AG04450 (cell line): ENCODE measurements around the gene CDC42. TPM values are rescaled to one million over a fixed set of nuclear protein-coding genes. Genes with fewer than 3 reads are reported as not detected.
"Not testable (repeated sequence)": the region's sequence is repeated elsewhere in the genome, so short reads cannot be mapped to it uniquely, and the experiment has no call there.

ENCODE experiments used
- CTCF ChIA-PET: fragments of 300-600, 350-600 bp; formaldehyde crosslinking; extraction: SDS; loops from one replicate; lab custom pipeline; 2022; ENCODE audit warnings: antibody characterized with exemption, inconsistent platforms; lab: Charles Lee
- POLR2A ChIA-PET: fragments of 350-600 bp; formaldehyde crosslinking; extraction: SDS; loops from one replicate; lab custom pipeline; 2021; ENCODE audit warnings: antibody characterized with exemption, inconsistent platforms; lab: Yijun Ruan, JAX
- DNase-seq: peaks from one replicate; pipeline ENCODE4 v3.0.0-alpha.2; 2011; ENCODE audit warnings: low read depth, low spot score
- H3K27ac ChIP-seq: one replicate; pipeline ENCODE4 v1.5.1; 2012; ENCODE audit warnings: low read depth, low read length, control low read depth
- H3K27me3 ChIP-seq: one replicate; pipeline ENCODE4 v1.6.0; 2012; ENCODE audit warnings: low read length; ENCODE audit not compliant: control insufficient read depth, insufficient read depth
- H3K4me3 ChIP-seq: 2 replicates; pipeline ENCODE4 v1.5.1; 2011; ENCODE audit warnings: mild to moderate bottlenecking, low read depth, low read length, control low read depth
- H3K9me3 ChIP-seq: 2 replicates; pipeline ENCODE4 v1.5.1; 2012; ENCODE audit warnings: low read length; ENCODE audit not compliant: control insufficient read depth, insufficient read depth
- polyA plus RNA-seq: library from polyadenylated mRNA; depleted of rRNA; stranded (reverse); fragments of >200 nt; gene quantifications from 2 replicates; pipeline ENCODE4 v1.2.3, GENCODE V29; 2011
- TF ChIP-seq, protein P1 (sequence below): IDR thresholded peaks from 2 replicates; pipeline ENCODE4 v1.5.1; 2011; ENCODE audit warnings: low read depth, low read length, control low read depth, inconsistent platforms

CDC42 gene
- polyA plus RNA-seq, 1 experiment, result 400 TPM

DNA sequence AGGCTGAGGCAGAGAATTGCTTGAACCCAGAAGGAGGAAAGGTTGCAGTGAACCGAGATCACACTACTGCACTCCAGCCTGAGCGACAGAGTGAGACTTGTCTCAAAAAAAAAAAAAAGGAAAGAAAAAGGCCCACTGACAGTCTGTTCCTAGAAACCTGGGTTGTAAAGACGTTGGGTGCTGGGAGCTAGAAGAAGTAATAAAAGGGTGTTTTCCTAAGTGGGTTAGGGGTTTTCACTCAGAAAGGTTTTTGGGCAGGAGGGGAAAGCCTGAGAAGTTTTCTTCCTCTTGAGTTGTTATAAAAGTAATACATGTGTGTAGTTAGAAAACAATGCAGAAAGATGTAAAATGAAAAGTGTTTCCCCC is 25.6 kb upstream of the CDC42 start:
- TF ChIP-seq, protein P1, sequence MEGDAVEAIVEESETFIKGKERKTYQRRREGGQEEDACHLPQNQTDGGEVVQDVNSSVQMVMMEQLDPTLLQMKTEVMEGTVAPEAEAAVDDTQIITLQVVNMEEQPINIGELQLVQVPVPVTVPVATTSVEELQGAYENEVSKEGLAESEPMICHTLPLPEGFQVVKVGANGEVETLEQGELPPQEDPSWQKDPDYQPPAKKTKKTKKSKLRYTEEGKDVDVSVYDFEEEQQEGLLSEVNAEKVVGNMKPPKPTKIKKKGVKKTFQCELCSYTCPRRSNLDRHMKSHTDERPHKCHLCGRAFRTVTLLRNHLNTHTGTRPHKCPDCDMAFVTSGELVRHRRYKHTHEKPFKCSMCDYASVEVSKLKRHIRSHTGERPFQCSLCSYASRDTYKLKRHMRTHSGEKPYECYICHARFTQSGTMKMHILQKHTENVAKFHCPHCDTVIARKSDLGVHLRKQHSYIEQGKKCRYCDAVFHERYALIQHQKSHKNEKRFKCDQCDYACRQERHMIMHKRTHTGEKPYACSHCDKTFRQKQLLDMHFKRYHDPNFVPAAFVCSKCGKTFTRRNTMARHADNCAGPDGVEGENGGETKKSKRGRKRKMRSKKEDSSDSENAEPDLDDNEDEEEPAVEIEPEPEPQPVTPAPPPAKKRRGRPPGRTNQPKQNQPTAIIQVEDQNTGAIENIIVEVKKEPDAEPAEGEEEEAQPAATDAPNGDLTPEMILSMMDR, result no peak
- POLR2A ChIA-PET, result no interaction called here

DNA sequence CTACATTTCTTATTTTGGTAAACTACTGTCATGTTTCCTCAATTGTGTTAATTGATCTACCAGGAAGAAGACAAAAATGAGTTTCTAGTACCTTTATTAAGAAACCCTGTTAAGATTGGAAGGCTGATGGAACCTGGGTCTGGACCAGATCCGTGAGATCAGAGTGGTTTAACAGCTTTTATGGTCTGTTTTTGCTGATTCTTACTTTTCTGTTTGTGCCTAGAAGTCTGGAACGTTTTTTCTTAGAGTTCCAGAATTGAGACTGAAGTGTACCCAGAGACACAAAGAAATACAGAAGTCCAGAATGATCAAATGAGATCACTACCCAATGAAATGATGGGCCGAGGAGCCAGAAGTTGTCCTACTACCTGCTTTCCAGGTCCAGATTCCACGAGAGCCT is 22.5 kb upstream of the CDC42 start:
- Histone ChIP-seq H3K27ac (no peak overlapping the region), H3K4me3 (no peak overlapping the region), H3K27me3 (no peaks in the 10 kb centered on the region), H3K9me3 (no peaks in the 10 kb centered on the region; the same call in 1 of the 2 replicates)
- ChIA-PET CTCF (interaction anchor here (0.7 kb wide), 1 partner anchor 1333 kb away, joined by 5 read pairs; no protein-coding TSS in a partner anchor), POLR2A (interaction anchor here (0.7 kb wide), 1 partner anchor 22 kb away, joined by 6 read pairs; the partner anchor contains the start of gene CDC42)
- TF ChIP-seq, protein P1, result no peak
- DNase-seq, result no peak

More for the DNA sequence above, 25.6 kb upstream of the CDC42 start:
- no peak overlapping the region for H3K27ac ChIP-seq
- no peak overlapping the region for H3K4me3 ChIP-seq
- CTCF ChIA-PET, result no interaction called here
- no peak for DNase-seq
- H3K27me3 ChIP-seq, result no peaks in the 10 kb centered on the region
- no peaks in the 10 kb centered on the region; the same call in 1 of the 2 replicates for H3K9me3 ChIP-seq

DNA sequence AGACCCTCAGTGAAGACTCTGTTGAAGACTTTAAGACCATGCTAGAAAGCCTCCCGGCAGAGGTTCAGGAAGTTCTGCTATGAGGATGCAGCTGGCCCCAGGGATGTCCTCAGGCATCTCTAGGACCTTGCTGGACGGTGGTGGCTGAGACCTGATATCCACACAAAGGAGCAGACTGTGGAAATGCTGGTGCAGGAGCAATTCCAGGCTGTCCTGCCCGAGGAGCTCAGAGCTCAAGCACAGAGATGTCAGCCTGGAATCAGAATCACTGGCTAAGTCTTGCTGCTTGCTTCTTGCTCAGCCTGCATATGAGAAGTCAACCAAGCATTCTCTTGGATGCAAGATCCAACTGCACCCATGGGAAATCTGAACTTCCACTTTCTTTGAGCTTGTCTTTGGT is 22.0 kb upstream of the CDC42 start:
- Histone ChIP-seq H3K4me3 (no peak overlapping the region), H3K27ac (no peak overlapping the region), H3K9me3 (no peaks in the 10 kb centered on the region; the same call in 1 of the 2 replicates), H3K27me3 (no peaks in the 10 kb centered on the region)
- ChIA-PET POLR2A (interaction anchor here (0.7 kb wide), 1 partner anchor 22 kb away, joined by 6 read pairs; the partner anchor contains the start of gene CDC42), CTCF (interaction anchor here (0.7 kb wide), 1 partner anchor 1334 kb away, joined by 5 read pairs; no protein-coding TSS in a partner anchor)
- TF ChIP-seq, protein P1, result no peak
- DNase-seq, result no peak

DNA sequence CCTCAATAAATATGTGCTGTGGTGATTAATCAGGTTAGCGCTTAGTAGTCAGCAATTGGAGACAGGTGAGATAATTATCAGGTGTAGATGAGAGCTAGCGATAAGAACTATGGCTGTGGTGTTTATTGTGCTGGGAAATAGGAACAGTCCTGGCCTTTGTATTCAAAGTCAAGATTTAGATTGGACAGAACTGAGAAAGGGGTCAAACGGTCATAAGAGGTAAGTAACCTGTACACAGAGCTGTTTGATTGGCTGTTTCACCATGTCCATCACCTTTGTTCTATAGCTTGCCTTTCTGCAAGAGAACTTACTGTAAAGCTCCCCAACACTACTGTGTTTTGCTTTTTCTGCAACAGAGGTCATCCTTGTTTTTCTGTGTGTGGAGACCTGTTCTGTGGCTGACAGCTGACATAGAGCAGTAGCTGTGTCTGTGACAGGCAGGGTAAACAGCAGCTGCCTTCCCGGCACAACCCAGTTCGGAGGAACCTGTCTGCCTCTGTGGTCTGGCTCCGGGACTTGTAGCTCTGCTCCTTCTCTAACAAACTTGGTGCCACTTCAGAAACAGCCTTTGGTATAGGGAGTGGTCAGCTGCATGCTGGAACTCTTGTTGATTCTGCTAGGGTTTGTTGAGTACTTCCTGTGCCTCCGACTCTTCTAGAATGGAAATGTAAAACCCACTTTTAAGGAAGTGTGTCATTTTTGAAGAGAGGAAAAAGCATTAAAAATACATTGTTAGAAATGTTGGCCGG is 21.1 kb upstream of the CDC42 start:
- no peak for DNase-seq
- no peak overlapping the region for H3K27ac ChIP-seq
- TF ChIP-seq, protein P1, result no peak
- ChIA-PET POLR2A (interaction anchor here (0.6 kb wide), 1 partner anchor 19 kb away, joined by 3 read pairs; no protein-coding TSS in a partner anchor), CTCF (no interaction called here)
- no peaks in the 10 kb centered on the region for H3K9me3 ChIP-seq
- no peaks in the 10 kb centered on the region for H3K27me3 ChIP-seq
- no peak overlapping the region for H3K4me3 ChIP-seq

DNA sequence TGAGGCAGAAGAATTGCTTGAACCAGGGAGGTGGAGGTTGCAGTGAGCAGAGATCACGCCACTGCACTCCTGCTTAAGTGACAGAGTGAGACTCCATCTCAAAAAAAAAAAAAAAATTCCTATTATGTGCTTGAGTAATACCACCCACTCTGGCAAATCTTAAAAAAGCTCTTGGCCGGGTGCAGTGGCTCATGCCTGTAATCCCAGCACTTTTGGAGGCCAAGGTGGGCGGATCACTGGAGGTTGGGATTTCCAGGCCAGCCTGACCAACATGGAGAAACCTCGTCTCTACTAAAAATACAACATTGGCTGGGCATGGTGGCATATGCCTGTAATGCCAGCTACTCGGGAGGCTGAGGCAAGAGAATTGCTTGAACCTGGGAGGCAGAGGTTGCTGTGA is 17.7 kb upstream of the CDC42 start:
- H3K4me3 ChIP-seq, H3K9me3 ChIP-seq, POLR2A ChIA-PET, H3K27ac ChIP-seq, CTCF ChIA-PET, DNase-seq, H3K27me3 ChIP-seq: not testable (repeated sequence)
